ENCODE data around the gene GPRC5B. TPM values are rescaled to one million over a fixed set of nuclear protein-coding genes. Genes with fewer than 3 reads are reported as not detected.

GPRC5B gene, protein sequence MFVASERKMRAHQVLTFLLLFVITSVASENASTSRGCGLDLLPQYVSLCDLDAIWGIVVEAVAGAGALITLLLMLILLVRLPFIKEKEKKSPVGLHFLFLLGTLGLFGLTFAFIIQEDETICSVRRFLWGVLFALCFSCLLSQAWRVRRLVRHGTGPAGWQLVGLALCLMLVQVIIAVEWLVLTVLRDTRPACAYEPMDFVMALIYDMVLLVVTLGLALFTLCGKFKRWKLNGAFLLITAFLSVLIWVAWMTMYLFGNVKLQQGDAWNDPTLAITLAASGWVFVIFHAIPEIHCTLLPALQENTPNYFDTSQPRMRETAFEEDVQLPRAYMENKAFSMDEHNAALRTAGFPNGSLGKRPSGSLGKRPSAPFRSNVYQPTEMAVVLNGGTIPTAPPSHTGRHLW
- 38.2 and 49.2 TPM in 2 replicates for total RNA-seq (2014; rRNA removed; shearing (Covaris generic))
- 130 and 140 TPM in 2 replicates for polyA plus RNA-seq (2015; cell fraction: cytosol; rRNA removed)
- polyA plus RNA-seq (2015; cell fraction: nucleus; rRNA removed): 60.1 and 64.4 TPM in 2 replicates

GRCh38 chr16:19884611-19885450 is at the start of gene GPRC5B:
GPRC5B (minus strand) TSS chr16:19884848; CDS start chr16:19872845, 12,003 bp downstream.
- in situ Hi-C loops (cut with HindIII; ENCODE audit: low pct_unique_long_range_greater_than_20kb, low sequenced_read_pairs): no loop called here
- DNase-seq (ENCODE audit: low read depth, low spot score): peak; percentile 39

- DNase-seq (ENCODE audit: low read depth, low spot score): no peak
- in situ Hi-C loops (cut with HindIII; ENCODE audit: low pct_unique_long_range_greater_than_20kb, low sequenced_read_pairs): no loop called here
Observed at GRCh38 chr16:19933740-19934139, 49.1 kb upstream of the GPRC5B start.

GRCh38 chr16:19929062-19929511 is 44.4 kb upstream of the GPRC5B start:
- DNase-seq (ENCODE audit: low read depth, low spot score): no peak
- in situ Hi-C loops (cut with HindIII; ENCODE audit: low pct_unique_long_range_greater_than_20kb, low sequenced_read_pairs): no loop called here

DNA sequence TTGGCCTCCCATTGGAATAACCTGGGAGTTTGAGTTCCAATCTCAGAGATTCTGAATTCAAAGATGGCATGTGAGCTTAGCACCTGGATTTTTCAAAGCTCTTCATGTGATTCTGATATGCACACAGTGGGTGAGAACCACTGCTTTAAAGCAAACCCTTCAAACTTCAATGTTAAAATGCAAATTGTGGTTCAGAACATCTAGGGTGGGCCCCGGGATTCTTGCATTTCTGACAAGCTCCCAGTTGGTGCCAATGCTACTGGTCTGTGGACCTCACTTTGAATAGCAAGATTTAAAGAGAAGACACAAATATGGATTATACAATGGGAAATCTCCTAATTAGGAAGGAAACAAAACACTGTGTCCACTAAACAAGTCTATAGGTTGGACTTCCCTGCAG is 43.8 kb upstream of the GPRC5B start:
- DNase-seq (ENCODE audit: low read depth, low spot score): no peak
- in situ Hi-C loops (cut with HindIII; ENCODE audit: low pct_unique_long_range_greater_than_20kb, low sequenced_read_pairs): no loop called here

GRCh38 chr16:19926449-19927390 is 42.1 kb upstream of the GPRC5B start:
- DNase-seq (ENCODE audit: low read depth, low spot score): peak; percentile 29
- in situ Hi-C loops (cut with HindIII; ENCODE audit: low pct_unique_long_range_greater_than_20kb, low sequenced_read_pairs): no loop called here

GRCh38 chr16:19923396-19923795 is 38.7 kb upstream of the GPRC5B start:
- DNase-seq (ENCODE audit: low read depth, low spot score): no peak
- in situ Hi-C loops (cut with HindIII; ENCODE audit: low pct_unique_long_range_greater_than_20kb, low sequenced_read_pairs): no loop called here

GRCh38 chr16:19919142-19919541 is 34.5 kb upstream of the GPRC5B start:
- in situ Hi-C loops (cut with HindIII; ENCODE audit: low pct_unique_long_range_greater_than_20kb, low sequenced_read_pairs): no loop called here

GRCh38 chr16:19916064-19916463 is 31.4 kb upstream of the GPRC5B start:
- in situ Hi-C loops (cut with HindIII; ENCODE audit: low pct_unique_long_range_greater_than_20kb, low sequenced_read_pairs): no loop called here
- DNase-seq (ENCODE audit: low read depth, low spot score): no peak

More at GRCh38 chr16:19919142-19919541, 34.5 kb upstream of the GPRC5B start:
- no peak for DNase-seq (ENCODE audit: low read depth, low spot score)

DNA sequence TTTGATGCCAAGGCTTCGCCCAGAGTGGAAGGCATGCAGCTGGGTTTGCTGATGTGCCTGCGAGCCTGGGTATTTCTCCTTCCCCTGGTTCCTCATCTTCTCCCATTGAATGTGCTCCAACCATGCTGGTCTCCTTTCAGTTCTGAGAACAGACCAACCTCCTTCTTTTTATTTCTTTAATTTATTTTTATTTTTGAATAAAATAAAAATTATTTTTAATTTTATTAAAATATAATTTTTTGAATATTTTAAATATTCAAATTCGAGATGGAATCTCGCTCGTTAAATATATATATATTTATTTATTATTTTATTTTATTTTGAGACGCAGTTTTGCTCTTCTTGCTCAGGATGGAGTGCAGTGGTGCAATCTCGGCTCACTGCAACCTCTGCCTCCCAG is 30.2 kb upstream of the GPRC5B start:
- in situ Hi-C loops (cut with HindIII; ENCODE audit: low pct_unique_long_range_greater_than_20kb, low sequenced_read_pairs): no loop called here

DNA sequence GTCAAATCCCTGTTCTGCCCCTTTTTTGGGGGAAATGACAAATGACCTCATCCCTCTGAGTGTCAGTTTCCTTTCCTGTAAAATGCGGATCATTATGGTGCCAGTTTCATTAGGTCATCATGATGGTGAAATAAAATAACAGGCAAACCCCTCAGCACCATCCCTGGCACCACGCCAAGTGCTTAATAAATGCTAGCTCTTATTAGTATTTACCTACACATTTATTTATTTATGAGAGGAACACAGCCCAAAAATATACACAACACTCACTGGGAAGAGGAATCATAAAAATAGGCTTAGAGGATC is 28.6 kb upstream of the GPRC5B start:
- no peak for DNase-seq (ENCODE audit: low read depth, low spot score)
- in situ Hi-C loops (cut with HindIII; ENCODE audit: low pct_unique_long_range_greater_than_20kb, low sequenced_read_pairs): no loop called here

More for the DNA sequence above, 30.2 kb upstream of the GPRC5B start:
- no peak for DNase-seq (ENCODE audit: low read depth, low spot score)

DNA sequence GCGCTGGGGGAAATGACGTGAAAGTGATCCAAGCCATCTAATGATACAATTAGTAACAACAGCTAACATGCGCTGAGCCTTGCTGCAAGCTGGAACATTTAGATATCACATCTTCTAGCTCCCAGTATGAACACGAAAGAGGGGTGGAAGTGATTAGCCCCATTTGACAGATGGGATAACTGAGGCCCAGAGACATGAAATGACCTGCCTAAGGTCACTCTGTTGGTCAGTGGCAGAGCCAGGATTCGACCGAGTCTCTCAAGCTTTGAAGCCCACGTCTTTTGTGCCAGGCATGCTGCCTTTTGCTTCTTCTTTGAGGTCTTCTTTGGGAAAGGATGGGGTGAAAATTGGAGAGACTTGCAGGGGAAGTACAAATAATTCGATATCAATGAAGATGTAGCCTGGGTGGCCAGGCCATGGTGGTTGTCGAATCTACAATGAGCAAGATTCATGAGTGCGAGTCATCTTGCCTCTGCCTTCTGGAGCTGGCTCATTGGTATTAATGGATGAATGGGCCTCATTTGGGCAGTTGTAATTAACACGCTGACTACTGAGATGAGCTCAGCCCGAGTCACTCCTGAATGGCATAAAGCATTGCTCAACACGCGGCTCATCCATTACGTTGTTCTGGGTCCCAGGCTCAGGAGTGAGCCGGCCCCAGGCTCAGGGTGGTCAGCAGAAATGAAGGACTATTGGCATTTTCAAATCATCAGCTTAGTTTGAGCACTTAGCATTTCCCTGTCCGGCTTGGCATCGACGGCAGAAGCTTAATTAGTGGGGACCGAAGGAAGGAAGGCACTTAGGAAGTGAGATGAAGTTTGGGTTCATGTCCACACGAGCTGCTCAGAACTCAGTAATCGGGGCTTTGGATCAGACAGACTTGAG is 28.0 kb upstream of the GPRC5B start:
- in situ Hi-C loops (cut with HindIII; ENCODE audit: low pct_unique_long_range_greater_than_20kb, low sequenced_read_pairs): no loop called here
- DNase-seq (ENCODE audit: low read depth, low spot score): no peak

DNA sequence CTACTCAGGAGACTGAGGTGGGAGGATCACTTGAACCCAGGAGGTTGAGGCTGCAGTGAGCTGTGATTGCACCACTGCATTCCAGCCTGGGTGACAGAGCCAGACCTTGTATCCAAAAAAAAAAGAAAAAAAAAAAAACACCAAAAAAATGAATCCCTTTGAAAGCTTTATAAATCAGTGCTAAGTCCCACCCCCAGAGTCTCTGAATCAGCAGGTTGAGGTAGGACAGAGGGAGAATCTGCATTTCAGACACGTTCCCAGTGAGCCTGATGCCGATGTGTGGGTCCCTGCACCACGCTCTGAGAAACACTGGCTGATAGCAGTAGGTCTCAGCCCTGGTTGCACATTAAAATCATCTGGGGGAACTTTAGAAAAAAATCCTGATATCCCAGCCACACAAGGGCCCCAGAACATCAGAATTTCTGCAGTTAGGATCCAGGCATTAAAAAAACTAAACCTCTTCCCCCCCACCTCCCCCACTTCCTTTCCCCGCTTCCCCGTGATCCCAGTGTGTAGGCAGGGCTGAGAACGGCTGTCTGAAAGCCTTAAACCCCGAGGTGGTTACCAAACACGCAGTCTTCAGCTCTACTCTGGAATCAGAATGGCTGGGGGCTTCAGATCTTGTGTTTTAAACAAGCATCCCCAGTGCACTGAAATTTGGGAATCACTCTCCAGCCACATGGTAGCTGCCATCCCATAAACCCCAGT is 27.3 kb upstream of the GPRC5B start:
- in situ Hi-C loops (cut with HindIII; ENCODE audit: low pct_unique_long_range_greater_than_20kb, low sequenced_read_pairs): no loop called here
- DNase-seq (ENCODE audit: low read depth, low spot score): no peak

- in situ Hi-C loops (cut with HindIII; ENCODE audit: low pct_unique_long_range_greater_than_20kb, low sequenced_read_pairs): no loop called here
- no peak for DNase-seq (ENCODE audit: low read depth, low spot score)
Observed at GRCh38 chr16:19911204-19911603, 26.6 kb upstream of the GPRC5B start.

DNA sequence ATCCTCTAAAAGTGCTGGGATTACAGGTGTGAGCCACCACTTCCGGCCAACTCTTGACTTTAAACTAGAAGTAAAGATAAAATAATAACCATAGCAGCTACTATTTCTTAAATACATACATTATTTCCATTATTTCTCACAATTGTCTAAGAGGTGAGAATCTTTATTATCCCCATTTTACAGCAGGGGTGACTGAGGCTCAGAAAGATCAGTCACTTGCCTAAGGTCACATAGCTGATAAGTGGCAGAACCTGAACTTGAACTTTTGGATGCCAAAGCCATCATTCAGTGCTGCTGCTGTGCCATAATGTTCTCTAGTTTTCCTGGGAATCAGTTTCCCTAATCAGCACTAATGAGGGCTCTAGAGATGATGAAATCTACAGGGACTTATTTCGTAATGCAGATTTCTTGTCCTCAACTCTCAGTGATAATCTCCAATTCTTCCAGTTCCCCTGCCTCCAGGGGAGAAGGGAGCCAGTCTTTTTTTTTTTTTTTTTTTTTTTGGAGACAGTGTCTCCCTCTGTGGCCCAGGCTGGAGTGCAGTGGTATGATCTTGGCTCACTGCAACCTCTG is 25.2 kb upstream of the GPRC5B start:
- in situ Hi-C loops (cut with HindIII; ENCODE audit: low pct_unique_long_range_greater_than_20kb, low sequenced_read_pairs): no loop called here
- DNase-seq (ENCODE audit: low read depth, low spot score): no peak

DNA sequence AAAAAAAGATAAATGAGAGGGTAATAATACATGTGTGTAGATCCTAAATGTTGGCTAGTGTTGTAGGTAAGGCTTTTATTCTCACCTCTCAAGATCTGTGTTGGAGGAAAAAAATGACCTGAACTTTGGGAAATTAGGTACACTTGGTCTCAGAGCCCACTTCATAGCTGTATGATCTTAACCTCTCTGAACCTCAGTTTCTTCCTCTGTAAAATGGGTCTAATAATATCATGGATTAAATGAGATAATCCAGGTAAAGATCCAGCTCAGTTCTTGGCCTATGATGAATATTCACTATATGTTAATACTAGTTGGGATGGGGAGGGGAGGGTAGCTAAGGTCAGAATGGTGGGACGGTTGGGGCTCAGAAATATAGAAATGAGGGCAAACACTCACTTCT is 24.3 kb upstream of the GPRC5B start:
- no peak for DNase-seq (ENCODE audit: low read depth, low spot score)
- in situ Hi-C loops (cut with HindIII; ENCODE audit: low pct_unique_long_range_greater_than_20kb, low sequenced_read_pairs): no loop called here

Data from SK-MEL-5 (cell line).